Esophagus squamous epithelium (tissue), 4 donors: Measurements from ENCODE around the gene ULBP3.

Experiments used
- POLR2A ChIP-seq, 4 donors: fragments of 450-650 bp; IDR thresholded peaks; one replicate each; pipeline ENCODE4 v1.6.1; 2017; ENCODE audit warnings: antibody characterized with exemption in 4 of 4, mild to moderate bottlenecking in 4 of 4, moderate library complexity in 3 of 4
- TF ChIP-seq, protein P1 (sequence below), 6 experiments: fragments of 450-650 bp in 4 of 6; fragments of 200-600 bp in 2 of 6; sonication (generic) in 2 of 6; IDR thresholded peaks; one replicate each; pipeline ENCODE4 v1.5.1; 2016 to 2019; ENCODE audit warnings: antibody characterized with exemption in 6 of 6, mild to moderate bottlenecking in 4 of 6, moderate library complexity in 4 of 6

DNA sequence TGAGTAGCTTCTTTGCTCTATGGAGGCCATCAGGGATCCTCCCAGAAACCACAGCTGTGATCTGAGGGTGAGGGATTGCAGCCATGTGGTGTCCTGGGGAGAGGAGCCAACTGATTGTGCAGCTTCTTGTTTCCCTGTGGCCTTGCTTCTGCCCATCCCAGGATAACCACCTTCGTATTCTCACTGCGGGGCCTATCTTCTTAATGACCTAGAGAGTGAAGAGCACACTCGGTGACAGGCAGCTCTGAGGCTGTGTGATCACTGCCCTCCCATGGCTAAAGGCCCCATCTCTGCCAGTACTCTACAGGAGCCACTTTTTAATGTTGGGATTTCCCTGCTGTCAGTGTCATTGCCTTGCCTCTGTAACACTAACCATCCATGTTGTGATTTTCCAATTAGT, 38.3 kb downstream of the ULBP3 start:
- TF ChIP-seq, protein P1, sequence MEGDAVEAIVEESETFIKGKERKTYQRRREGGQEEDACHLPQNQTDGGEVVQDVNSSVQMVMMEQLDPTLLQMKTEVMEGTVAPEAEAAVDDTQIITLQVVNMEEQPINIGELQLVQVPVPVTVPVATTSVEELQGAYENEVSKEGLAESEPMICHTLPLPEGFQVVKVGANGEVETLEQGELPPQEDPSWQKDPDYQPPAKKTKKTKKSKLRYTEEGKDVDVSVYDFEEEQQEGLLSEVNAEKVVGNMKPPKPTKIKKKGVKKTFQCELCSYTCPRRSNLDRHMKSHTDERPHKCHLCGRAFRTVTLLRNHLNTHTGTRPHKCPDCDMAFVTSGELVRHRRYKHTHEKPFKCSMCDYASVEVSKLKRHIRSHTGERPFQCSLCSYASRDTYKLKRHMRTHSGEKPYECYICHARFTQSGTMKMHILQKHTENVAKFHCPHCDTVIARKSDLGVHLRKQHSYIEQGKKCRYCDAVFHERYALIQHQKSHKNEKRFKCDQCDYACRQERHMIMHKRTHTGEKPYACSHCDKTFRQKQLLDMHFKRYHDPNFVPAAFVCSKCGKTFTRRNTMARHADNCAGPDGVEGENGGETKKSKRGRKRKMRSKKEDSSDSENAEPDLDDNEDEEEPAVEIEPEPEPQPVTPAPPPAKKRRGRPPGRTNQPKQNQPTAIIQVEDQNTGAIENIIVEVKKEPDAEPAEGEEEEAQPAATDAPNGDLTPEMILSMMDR (IDR thresholded peaks at IDR 0.05) = no peak
- TF ChIP-seq POLR2A (IDR thresholded peaks at IDR 0.05) = no peak
